H54 (cell line): ENCODE measurements around the gene KCNIP3.
"Not testable (repeated sequence)": the region's sequence is repeated elsewhere in the genome, so short reads cannot be mapped to it uniquely, and the experiment has no call there.

Experiments used
- DNase-seq: peaks from one replicate; pipeline ENCODE4 v3.0.0; 2011; ENCODE audit warnings: low spot score, mixed read lengths; ENCODE audit not compliant: insufficient read length
- FAIRE-seq: peaks from 3 replicates; lab custom pipeline; 2011; peaks lifted over from hg19 to GRCh38; lab: Jason Lieb, UNC
- POLR2A ChIP-seq: IDR thresholded peaks from 2 replicates; pipeline ENCODE4 v1.6.1; 2011; ENCODE audit warnings: low read depth, mild to moderate bottlenecking, low read length

KCNIP3 gene

GRCh38 chr2:95352310-95353054 is 55.3 kb downstream of the KCNIP3 start:
- no peak for FAIRE-seq
- no peak for TF ChIP-seq POLR2A
- DNase-seq: no peak

DNA sequence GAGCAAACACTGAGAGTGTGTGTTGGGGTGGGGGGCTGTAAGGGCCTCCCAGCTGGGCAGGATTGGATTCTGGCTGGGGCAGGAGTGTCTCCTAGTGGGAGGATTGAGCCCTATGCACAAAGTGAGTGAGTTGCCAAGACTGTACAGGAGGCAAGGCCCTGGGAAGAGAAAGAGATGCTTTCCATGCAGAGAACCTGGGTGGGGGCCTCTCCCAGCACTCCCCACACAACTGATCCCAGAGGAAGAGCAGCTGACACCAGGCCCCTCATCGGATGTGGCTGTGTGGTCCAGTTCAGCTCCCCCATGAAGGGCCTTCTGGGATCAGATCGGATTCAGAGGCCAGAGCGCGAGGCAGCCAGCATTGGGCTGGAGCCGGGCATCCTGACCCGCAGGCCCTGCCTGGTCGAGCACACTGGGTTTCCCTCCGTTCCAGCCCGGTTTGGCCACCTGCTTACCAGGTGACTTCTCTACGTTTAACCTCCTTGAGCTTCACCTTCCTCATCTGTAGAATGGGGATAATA is 56.0 kb downstream of the KCNIP3 start:
- DNase-seq (no peak), FAIRE-seq (no peak)
- no peak for TF ChIP-seq POLR2A

DNA sequence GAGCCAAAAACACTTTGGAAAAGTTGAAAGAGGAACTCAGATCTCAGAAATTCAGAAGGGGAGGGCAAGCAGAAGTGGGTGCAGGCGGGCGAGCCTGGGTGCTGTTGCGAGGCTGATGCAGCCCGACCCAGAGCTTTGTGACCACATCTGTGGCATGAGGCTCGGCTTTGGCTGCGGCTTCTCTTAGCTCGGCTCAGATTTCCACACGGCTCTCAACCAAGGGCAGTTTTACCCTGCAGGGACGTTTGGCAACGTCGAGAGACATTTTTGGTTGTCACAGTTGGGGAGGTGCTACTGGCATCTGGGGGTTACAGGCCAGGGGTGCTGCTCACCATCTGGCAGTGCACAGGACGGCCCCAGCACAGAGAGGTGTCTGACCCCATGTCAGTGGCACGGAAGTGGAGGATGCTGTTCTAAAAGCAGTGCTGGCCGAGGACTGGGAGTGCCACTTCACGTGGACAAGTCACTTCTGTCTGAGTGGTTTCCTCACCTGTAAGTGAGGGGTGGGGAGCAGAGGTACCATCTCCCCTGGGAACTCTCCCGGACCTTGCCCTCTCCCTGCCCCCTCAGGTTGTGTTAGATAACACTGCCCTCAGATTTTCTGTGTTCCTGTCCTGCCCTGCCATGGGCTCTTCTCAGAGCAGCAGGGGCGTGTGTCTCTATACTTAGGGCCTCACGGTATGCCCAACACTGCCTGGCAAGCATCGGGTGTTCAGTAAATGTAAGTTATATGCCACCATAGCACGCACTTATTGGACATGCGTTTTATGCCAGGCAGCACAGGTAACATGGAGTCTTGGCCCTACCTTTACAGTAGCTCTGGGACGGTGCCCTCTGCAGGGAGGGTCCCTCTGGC is 56.7 kb downstream of the KCNIP3 start:
- TF ChIP-seq POLR2A: no peak
- FAIRE-seq: no peak
- no peak for DNase-seq

- DNase-seq (no peak), FAIRE-seq (no peak)
- no peak for TF ChIP-seq POLR2A
Measured at GRCh38 chr2:95354469-95354901, 57.3 kb downstream of the KCNIP3 start.

DNA sequence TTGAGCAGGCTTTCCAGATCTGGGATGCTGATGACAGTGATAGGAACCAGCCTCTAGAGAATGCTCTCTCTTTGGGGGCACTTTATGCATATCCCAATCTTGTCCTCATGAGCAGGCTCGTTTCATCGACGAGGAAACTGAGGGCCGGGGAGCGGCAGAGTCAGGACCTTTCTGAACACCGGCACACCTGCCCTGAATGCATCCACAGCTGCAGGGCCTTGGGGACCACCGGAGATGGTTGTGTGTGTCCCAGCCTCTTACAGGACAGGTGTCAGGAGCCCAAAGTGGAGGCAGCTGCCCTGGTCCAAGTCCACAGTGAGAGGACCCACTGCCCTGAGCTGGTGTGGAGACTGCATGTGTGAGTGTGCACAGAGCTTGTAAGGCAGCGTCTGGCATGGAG is 57.8 kb downstream of the KCNIP3 start:
- DNase-seq: no peak
- no peak for TF ChIP-seq POLR2A
- no peak for FAIRE-seq

DNA sequence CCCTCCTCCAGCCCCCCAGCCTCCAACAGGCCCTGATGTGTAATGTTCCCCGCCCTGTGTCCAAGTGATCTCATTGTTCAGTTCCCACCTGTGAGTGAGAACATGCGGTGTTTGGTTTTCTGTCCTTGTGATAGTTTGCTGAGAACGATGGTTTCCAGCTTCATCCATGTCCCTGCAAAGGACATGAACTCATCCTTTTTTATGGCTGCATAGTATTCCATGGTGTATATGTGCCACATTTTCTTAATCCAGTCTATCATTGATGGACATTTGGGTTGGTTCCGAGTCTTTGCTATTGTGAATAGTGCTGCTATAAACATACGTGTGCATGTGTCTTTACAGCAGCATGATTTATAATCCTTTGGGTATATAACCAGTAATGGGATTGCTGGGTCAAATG is 58.3 kb downstream of the KCNIP3 start:
- not testable (repeated sequence) for FAIRE-seq, DNase-seq

- TF ChIP-seq POLR2A: no peak
- FAIRE-seq (no peak), DNase-seq (no peak)
Measured at GRCh38 chr2:95356821-95357700, 59.9 kb downstream of the KCNIP3 start.

DNA sequence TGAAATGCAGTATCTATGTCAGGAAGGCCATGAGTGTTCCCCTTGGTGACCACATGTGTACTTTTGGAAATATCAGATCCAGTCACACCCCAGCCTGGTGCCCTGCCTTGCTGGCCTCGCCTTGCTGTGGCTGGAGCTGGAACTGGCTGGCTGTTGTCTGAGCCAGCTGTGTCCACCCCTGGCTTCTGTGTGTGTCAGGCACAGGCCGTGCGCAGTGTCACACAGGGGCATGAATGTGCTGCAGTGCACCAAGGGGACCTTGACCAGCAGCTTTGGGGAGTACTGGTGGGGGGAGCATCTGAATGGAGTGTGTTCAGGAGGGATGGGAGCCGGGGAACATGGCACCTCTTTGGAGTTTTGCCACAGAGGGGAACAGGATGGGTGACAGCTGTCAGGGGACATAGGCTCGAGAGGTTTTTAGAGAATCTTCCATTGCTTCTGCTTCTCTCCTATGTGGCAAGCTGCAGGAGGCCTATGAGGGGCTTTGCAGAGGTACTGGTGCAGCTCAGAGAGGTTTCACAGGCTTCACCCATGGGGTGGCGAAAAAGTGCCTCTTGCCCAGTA is 60.7 kb downstream of the KCNIP3 start:
- FAIRE-seq: no peak
- no peak for DNase-seq
- TF ChIP-seq POLR2A: no peak

GRCh38 chr2:95359031-95359430 is 61.9 kb downstream of the KCNIP3 start:
- TF ChIP-seq POLR2A: no peak
- FAIRE-seq (peak; percentile 41), DNase-seq (no peak)

DNA sequence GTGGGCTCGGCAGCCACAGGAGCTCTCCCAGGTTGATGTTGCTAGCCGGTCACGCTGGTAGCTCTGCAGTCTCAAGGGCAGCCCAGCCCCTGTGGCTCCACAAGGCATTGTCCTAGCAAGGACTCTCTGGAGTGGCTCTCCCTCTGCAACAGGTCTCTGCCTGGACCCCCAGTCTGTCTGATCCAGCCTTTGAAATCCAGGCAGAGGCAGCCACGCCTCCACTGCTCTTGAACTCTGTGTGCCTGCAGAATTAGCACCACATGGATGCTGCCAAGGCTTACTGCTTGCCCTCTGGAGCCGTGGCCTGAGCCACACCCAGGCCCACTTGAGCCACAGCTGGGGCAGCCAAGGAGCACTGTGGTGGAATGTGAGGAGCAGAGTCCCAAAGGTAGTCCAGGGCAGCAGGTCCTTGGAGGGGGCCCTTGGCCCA is 62.4 kb downstream of the KCNIP3 start:
- DNase-seq: no peak

GRCh38 chr2:95361216-95361980 is 64.3 kb downstream of the KCNIP3 start:
- no peak for FAIRE-seq
- TF ChIP-seq POLR2A: no peak
- no peak for DNase-seq

More for the DNA sequence above, 62.4 kb downstream of the KCNIP3 start:
- FAIRE-seq: no peak
- no peak for TF ChIP-seq POLR2A

DNA sequence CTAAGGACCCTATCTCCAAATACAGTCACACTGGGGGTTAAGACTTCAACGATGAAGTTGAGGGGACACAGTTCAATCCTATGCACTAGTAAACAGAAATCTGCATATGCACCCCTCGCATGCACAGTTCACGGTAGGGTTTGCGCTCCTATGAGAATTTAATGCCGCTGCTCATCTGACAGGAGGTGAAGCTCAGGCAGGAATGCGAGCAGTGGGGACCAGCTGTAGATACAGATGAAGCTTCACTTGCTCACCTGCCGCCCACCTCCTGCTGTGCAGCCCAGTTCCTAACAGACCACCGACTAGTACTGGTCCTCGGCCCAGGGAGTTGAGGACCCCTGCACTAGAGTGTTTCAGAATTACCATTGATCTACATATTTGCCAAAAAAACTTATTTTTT is 65.3 kb downstream of the KCNIP3 start:
- no peak for TF ChIP-seq POLR2A
- DNase-seq (no peak), FAIRE-seq (no peak)
